HG03439 (cell line): ENCODE measurements around the gene TSPAN15.
"Not testable (repeated sequence)": the region's sequence is repeated elsewhere in the genome, so short reads cannot be mapped to it uniquely, and the experiment has no call there.

Experiments used
- ATAC-seq: cut with Tn5 transposase; IDR thresholded peaks from one replicate; pipeline ENCODE4 v1.9.1; 2021; ENCODE audit warnings: mild to moderate bottlenecking, moderate library complexity; ENCODE audit not compliant: unreplicated experiment

TSPAN15 gene

DNA sequence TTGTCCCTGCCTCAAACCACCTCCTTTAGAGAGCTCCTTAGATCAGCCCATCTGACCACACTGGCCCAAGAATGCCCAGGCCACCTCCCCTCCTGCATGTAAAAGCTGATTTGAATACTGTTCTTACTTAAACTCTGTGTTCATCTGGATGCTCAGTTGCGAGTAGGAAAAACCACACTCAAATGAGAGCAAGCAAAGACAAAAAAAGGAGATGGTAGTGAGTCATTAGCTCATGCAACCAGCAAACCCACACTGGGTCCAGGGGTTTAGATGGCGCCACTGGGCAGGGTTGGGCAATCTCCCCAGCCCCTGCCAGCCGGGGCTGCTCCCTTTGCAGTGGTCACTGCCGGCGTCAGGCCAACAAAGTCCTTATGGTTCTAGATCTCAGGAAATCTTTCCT lies 32.7 kb downstream of the TSPAN15 start:
- no peak for ATAC-seq

DNA sequence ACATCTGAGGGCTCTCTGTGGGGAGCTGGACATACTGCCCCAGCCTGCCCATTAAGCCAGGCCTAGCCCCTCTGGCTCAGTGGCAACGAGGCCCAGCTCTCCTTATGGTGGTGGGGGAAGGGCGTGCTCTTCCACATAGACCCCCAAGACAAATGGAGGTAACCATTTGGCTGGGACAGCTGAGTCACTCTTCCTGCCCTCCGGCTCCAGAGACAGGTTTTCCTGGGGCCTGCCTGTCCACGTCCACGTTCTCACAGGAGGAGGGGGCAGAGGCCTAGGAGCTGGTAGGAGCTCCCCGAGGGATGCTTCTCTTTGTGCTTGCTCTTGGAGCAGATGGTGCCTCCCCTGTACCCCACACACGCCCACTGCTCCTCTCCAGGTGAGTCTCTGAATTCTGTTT lies 33.5 kb downstream of the TSPAN15 start:
- ATAC-seq, result no peak

DNA sequence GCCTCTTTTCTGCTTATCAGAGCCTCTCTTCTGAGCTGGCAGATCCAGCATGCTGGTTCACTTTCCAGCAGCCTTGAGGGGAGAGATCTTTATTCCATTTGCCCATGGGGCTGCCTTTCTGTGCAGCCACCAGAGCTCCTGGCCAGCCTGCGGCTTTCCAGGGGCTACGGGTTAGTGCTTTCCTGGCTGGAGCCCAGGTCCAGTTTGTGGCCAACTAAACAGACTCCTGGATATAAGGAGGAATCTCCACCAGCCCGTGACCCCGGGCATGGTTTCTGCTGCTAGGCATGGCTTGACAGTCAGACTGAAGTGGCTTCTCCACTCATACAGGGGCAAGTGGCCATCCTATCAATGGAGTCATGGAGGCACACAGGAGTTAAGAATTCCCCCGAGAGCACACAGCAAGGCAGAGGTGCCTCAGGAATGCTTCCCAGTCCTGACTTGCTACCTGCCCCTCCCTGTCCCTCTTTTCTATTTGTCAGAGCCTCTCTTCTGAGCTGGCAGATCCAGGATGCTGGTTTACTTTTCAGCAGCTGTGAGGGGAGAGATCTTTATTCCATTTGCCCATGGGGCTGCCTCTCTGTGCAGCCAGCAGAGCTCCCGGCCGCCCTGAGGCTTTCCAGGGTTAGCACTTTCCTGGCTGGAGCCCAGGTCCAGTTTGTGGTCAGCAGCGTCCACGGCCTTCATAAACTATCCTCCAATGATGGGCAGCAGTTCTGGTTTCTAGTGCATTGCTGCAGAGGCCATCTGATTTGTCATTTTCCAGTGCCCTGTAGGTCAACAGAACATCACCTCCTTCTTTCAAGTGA lies 35.9 kb downstream of the TSPAN15 start:
- ATAC-seq, result no peak

DNA sequence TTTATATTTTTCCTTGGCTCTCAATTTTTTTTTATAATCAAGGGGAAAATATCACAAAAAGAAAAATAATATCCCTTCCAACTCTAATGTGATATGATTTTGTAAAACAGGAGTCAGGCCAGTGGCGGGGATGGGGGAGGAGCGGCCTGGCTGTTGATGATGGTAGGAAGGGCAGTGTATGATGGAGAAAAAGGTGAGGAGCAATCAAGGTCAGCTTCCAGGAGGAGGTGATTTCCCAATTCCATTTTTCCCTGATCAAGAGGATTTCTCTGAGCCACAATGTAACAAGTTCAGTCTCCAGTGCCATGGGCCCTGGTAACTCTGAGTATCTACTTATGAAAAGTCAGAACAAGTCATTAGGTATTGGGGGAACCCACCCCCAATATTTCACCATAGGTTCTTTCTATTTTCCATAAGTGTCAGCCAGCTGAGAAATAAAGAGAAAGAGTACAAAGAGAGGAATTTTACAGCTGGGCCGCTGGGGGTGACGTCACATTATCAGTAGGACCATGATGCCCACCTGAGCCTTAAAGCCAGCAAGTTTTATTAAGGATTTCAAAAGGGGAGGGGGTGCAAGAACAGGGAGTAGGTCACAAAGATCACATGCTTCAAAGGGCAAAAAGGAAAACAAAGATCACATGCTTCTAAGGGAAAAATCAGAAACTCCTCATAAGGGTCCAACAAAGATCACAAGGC lies 37.0 kb downstream of the TSPAN15 start:
- not testable (repeated sequence) for ATAC-seq

DNA sequence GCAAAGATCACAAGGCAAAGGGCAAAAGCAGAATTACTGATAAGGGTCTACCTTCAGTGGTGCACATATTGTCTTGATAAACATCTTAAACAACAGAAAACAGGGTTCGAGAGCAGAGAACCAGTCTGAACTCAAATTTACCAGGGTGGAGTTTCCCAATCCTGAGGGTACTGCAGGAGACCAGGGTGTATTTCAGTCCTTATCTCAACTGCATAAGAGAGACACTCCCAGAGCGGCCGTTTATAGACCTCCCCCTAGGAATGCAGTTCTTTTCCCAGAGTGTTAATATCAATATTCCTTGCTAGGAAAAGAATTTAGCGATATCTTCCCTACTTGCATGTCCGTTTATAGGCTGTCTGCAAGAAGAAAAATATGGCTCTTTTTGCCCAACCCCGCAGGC lies 37.6 kb downstream of the TSPAN15 start:
- ATAC-seq, result not testable (repeated sequence)

DNA sequence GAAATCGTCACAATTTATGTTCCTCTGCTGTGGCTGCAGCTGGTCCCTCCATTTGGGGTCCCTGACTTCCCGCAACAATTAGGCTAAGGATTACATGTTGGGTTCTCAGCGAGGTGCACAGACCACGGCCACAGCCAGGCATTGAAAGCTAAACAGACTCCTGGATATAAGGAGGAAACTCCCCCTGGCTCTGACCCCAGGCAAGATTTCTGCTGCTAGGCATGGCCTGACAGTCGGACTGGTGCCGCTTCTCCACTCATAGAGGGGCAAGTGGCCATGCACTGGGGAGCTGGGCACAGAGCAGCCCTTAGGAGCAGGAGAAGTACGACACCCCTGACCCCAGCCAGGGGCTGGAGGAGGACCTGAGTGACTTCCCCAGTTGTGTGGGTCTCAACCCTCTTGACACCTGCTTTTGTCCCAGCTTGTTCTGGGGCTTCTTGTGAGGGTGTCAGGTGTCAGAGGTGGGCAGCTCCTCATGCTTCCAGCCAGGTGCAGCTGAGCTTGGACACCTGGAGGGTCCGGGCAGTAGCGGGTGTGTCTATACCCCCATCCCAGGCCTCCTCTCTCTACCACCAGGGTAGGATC lies 38.3 kb downstream of the TSPAN15 start:
- no peak for ATAC-seq

DNA sequence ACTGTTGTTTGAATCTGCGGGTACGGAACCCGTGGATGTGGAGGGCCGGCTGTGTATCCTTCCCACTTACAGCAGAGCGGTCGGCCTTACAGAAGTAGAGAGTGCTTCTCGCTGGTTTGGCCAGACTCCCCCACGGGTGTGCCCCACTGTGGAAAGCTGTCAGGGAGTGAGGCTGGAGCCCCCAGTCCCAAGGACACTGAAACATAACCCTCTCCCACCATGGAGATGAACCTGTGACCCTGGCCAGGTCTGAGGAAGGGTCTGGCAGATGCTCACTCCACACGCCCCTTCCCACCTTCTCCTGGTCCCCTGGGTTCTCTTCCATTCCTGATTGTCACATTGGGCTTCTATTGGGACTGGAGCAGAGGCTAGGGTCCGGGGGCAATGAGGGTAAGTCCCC lies 39.6 kb downstream of the TSPAN15 start:
- no peak for ATAC-seq

DNA sequence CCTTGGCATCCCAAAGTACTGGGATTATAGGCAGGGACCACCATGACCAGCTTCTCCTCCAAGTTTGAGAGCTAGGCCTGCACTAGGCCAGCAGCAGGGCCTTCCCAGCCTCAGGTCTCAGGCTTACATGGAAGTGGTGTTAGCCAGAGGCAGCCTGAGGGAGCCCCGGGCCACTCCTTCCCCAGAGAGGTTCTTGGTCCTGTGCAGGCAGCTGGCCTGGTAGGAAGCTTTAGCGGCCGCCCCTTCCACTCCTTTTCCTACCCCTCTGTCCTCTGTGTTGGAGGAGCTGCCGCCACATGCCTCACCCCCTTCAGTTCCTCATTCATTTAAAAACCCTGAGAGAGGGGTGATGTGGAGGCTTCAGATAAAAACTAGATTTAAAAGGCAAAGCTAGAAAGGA lies 40.3 kb downstream of the TSPAN15 start:
- no peak for ATAC-seq

DNA sequence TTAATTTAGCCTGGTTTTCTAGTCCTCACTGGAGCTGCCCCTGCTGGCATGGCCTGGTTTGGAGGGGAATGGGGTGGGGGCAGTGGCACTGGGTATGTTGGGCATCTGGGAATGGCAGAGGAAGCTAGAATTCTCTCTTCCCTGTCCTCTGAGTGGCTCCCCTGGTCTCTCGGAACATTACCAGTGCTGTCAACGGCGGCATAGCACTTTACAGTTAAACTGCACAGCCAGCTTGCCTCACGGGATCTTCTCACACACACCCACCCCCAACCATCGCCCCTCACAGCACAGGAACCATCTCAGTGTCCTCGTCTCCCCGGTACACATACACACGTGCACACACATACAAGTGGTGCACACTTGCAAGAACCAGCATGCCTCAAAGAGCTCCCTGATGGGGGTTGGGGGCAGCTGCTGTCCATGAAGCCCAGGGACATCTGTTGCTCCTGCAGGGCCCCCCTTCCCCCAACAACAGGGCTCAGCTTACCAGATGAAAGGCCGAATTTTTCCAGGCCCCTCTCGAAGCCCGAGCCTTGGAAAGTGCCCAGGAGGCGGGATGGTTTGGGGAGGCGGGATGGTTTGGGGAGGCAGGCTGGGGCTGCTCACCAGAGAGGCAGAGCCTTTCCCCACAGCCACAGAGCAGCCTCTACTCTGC lies 41.0 kb downstream of the TSPAN15 start:
- no peak for ATAC-seq

DNA sequence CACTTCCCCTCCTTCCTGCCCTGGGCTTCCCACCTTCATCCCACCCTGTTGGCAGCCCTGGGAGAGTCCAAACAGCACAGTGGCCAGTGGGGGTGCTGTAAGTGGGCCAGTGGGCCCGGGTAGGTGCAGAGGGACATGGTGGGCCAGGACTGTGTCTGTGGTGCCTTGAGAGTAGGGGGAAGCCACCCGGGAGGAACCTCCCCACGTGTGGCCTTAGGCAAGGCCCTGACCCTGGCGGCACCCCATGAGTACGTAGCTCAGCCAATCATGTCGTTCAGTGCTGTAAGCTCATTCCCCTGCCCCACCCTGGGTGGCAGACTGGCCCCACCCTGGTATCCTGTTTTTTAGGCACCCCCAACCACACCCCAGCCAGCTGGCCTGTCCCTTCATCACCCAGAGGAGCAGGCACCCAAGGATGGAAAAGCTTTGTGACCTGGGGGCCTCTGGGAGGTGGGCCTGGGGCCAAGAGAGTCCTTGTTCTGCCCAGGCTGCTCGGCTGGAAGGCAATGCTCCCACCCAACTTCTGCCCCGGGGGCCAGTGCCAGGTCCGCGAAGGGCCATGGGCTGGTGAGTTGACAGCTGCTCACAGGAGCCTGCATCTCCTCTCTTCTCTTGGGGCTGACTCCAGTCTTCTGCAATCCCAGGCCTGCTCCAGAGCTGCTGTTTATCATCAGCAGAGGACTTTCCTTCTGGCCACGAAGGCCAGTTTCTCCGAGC lies 41.6 kb downstream of the TSPAN15 start:
- no peak for ATAC-seq

DNA sequence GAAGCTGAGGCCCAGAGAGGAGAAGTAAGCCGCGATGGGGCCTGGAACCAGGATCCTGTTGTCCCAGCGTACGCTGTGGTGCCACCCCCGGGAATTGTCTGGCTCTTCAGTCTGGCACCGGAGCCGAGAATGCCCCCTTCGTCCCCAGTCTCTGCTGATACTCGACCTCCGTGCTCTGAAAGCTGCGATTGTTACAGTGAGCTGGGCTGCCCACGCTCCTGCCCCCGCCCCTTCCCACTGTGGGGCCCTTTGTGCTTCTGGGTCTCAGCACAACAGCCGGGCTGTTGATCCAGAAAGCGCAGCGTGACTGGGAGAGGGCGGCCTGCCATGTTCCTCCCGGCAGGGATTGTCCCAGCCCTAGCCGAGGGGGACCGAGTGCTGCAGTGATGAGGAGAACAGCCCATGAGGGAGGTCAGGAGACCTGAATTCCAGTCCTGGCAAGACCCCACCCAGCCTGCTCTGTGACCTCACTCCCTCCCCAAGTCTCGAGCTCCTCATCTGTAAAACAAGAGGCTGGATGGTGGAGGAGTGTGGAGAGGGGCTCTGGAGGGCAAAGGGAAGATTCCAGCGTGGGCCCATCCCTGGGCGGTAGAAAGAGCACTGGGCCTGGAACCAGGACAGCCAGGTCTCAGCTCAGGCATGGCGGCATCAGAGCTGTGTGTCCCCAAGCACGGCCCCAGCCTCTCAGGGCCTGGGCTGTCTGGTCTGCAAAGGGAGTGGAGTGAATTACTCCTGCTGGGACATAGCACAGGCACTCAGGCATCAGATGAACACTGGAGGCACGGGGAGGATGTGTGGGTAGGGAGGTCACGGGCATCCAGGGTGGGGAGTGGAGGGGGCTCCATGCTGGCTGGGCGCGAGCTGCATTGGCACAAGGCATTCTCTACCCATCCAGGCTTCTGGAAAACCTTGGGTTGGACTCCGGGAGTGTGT lies 43.6 kb downstream of the TSPAN15 start:
- no peak for ATAC-seq

DNA sequence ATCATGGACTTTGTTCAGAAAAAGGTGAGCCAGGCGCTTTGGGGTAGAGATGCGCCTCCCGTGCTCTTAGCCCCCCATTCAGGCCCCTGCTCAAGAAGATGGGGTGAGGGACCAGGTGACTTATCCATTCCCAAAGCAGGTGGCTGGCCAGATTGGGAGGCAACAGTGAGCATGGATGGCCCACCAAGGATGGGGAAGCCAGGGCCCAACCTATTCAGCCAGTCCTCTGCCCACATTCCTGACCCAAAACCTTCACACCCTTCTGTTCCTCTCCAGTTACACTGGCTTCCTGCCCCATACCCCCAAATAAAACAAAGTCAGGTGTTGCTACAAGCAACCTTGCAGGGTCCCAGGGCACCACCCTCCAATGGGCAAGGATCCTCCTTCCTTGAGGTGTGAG lies 44.4 kb downstream of the TSPAN15 start:
- no peak for ATAC-seq

DNA sequence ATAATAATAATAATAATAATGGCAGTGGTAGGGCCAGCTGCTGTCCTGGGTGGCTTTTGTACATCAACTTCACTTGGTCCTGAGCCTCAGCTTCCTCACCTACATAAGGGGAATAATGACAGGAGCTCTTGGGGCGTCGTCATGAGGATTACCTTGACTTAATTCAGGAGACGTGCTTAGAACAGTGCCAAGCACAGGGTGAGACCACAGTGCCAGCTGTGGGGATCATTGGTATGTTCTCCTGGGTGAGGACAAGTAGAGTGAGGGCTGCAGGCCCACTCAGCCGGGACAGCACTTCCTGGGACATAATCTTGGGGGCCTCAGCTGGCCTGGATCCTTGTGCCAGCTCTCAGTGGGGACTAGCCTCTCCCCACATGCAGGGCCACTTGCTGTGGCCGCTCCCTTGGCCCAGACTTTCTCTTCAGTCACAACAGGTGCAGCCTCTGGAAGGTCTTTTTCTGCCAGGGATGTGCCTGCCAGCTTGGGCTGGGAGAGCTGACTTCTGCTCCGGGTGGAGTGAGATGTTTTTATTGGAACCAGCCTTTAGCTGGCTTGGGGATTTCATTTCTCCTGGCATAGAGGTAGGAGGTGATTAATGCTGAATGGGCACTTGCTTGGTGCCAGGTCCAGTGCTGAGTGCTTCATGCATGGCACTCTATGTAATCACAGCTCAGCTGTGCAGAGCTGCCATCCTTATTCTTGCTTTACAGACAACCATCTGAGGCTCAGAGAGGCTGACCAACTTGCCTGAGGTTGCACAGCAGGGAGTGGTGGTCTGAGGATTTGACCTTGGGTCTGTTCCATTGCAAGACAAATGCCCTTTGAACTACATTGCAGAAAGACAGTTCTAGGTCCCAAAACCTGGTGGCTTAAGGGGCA lies 45.3 kb downstream of the TSPAN15 start:
- no peak for ATAC-seq

DNA sequence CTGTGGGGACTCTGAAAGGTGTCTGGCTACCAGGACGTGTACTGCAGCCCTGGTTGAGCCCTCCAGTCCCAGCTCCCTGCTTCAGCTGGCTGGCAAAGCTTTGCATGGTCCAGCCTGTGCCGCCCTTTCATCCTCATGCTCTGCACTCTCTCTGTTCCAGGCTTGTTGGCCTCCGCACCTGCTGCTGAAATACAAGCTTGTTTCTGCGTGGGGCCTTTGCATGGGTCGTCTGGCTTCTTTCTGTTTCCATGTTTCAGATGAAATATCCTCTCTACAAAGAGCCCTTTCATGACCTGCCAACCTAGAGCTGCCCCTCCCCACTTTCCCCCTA lies 45.9 kb downstream of the TSPAN15 start:
- ATAC-seq, result no peak

DNA sequence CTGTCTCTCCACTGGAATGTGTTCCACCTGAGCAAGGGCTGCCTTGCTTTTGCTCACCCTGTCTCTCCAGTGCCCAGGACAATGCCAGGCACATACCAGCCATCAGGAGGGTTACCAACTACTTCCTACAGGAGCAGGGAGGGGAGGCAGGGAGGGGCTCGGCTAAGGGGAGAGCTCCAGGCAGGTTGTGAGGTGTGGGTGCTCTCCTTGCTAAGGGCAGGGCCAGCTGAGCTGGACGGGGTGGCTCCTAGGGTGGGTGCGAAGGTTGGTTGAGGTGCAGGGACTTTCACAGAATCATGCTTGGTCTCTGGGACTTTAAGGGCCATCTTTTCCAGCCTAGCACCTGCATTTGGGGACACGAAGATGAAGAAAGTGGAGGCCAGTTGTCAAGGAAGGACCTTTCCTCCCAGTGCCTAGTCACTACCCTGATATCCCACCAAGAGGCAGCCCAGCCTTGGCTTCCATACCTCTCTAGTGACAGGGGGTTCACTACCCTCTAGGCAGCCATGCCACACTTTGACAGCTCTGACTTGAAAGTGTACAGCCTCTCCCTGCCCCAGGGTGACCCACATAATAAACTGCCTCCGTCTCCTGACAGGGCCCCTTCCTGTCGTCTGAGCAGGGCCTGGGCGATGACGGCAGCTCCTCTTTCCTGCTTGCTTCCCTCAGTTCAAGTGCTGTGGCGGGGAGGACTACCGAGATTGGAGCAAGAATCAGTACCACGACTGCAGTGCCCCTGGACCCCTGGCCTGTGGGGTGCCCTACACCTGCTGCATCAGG lies 46.5 kb downstream of the TSPAN15 start:
- ATAC-seq, result no peak

DNA sequence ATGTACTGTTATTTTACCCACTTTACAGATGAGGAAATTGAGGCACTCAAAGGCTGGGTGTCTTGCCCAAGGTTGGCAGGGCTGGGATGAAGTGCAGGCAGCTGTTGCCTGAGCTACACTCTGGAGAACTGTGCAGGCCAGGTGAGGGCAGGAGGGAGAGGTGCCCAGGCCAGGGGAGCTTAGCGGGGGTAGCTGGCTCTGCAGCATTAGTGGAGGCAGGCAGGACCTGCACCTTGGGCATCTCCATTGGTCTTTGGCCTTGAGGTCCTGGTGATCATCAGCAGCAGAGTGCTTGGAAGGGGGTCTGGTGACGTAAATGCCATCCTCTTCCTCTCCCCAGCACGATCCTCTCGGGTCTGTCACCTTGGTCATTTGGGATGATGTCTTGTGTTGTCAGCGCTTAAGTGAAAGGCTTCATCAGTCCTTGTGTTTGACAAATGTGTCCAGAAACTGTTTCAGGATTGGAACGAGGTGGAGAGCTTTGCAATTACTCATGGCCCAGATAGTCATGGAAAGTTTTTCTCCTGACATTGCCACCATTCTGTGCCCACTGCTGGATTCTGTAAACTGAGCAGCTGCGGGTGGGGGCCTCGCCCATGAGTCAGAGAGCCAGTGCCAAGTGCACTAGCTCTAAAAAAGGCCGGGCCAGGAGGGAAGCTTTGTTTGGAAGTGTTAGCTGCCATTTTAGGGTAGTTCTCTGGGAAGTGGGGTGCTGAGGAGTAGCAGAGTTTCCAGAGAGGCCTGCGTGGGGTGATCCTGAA lies 47.6 kb downstream of the TSPAN15 start:
- no peak for ATAC-seq
